ENCODE results near the gene PPFIBP2. TPM values are rescaled to one million over a fixed set of nuclear protein-coding genes. Genes with fewer than 3 reads are reported as not detected.

The PPFIBP2 gene
- total and polyA plus RNA-seq, 2 of the 13 experiments (the other 11 are each of a cell fraction or from before 2014, with no cell fraction given), result 15.0 to 52.5 TPM

- TF ChIP-seq AKNA (CRISPR knock-in tag; IDR thresholded peaks at IDR 0.05; ENCODE audit: borderline replicate concordance) (no peak), KLF12 (CRISPR knock-in tag; IDR thresholded peaks at IDR 0.05; ENCODE audit: borderline replicate concordance) (no peak; the same call in 1 of the 2 replicates), ZMAT3 (CRISPR knock-in tag; conservative IDR thresholded peaks at IDR 0.05) (no peak), POLR2AphosphoS2 (IDR thresholded peaks at IDR 0.05; ENCODE audit: low read depth, low read length) (no peak), BCLAF1 (IDR thresholded peaks at IDR 0.05) (no peak), KMT2B (CRISPR knock-in tag; IDR thresholded peaks at IDR 0.05) (no peak), AFF4 (CRISPR knock-in tag; IDR thresholded peaks at IDR 0.05) (no peak), ZNF468 (CRISPR knock-in tag; IDR thresholded peaks at IDR 0.05) (no peak), CEBPG (CRISPR knock-in tag; IDR thresholded peaks at IDR 0.05) (no peak; the same call in 1 of the 2 replicates), SRSF9 (IDR thresholded peaks at IDR 0.05; ENCODE audit: borderline replicate concordance, insufficient read depth, low read depth, low read length, poor library complexity, severe bottlenecking) (no peak), CEBPZ (IDR thresholded peaks at IDR 0.05; ENCODE audit: low read length) (no peak), TRIM24 (CRISPR knock-in tag; IDR thresholded peaks at IDR 0.05) (no peak), PCBP1 (IDR thresholded peaks at IDR 0.05; ENCODE audit: borderline replicate concordance, low read depth, low read length) (no peak)
Observed at GRCh38 chr11:7572001-7572712, 58.4 kb downstream of the PPFIBP2 start (continued).
